ENCODE results near the gene KCNAB1. TPM values are rescaled to one million over a fixed set of nuclear protein-coding genes. Genes with fewer than 3 reads are reported as not detected.

Gene KCNAB1
- total and polyA plus RNA-seq, 2 donors (not counting 1 experiment from before 2014, with no cell fraction given): not detected

GRCh38 chr3:156341332-156341731 lies 221.0 kb downstream of the KCNAB1 start:
- 88% methylated on average over 1 of the region's 2 CpGs for WGBS (ENCODE audit: insufficient coverage)
- H3K4me1 ChIP-seq (ENCODE audit: control insufficient read depth in 2 of 2, insufficient read depth in 2 of 2, low read length in 2 of 2): peaks cover 6% of the 10 kb centered on the region in 2 donors
- no peak overlapping the region for H3K27ac ChIP-seq (ENCODE audit: low read length in 2 of 2)
- H3K4me2 ChIP-seq (replicated peaks; ENCODE audit: low read depth, low read length, poor library complexity, severe bottlenecking): no peak overlapping the region
- no peak for DNase-seq
- CTCF ChIA-PET: interaction anchor here (0.8 kb wide), 2 partner anchors 23 to 30 kb away, joined by 3 read pairs; no protein-coding TSS in a partner anchor
- no peaks in the 10 kb centered on the region for H3K27me3 ChIP-seq (replicated peaks in 1 of 4; ENCODE audit: control extremely low read depth in 1 of 4, control insufficient read depth in 3 of 4, insufficient read depth in 4 of 4, low read length in 3 of 4)
- no peaks in the 10 kb centered on the region for H3K9me3 ChIP-seq (ENCODE audit: control extremely low read depth in 1 of 3, control insufficient read depth in 2 of 3, insufficient read depth in 1 of 3, low read length in 2 of 3)
- no peaks in the 10 kb centered on the region for H4K20me1 ChIP-seq (ENCODE audit: control insufficient read depth, insufficient read depth, low read length, poor library complexity, severe bottlenecking)
- no peak overlapping the region for H3K9ac ChIP-seq (ENCODE audit: low read length)
- H3K36me3 ChIP-seq (replicated peaks in 1 of 2; ENCODE audit: control extremely low read depth in 1 of 2, control insufficient read depth in 1 of 2, extremely low read depth in 1 of 2, insufficient read depth in 2 of 2, low read length in 1 of 2): no peaks in the 10 kb centered on the region
- Mint-ChIP-seq H3K27ac (no peak overlapping the region), H3K4me1 (peaks cover 5% of the 10 kb centered on the region), H3K9me3 (ENCODE audit: insufficient read depth) (no peaks in the 10 kb centered on the region), H3K27me3 (peaks cover 36% of the 10 kb centered on the region), H3K4me3 (no peak overlapping the region)
- H3K79me2 ChIP-seq (ENCODE audit: control insufficient read depth, insufficient read depth, low read length): no peaks in the 10 kb centered on the region
- POLR2A ChIA-PET: no interaction called here
- H3K4me3 ChIP-seq (ENCODE audit: control extremely low read depth in 1 of 5, extremely low read depth in 1 of 5, insufficient read depth in 1 of 5, low read depth in 2 of 5, low read length in 4 of 5): no peak overlapping the region
- H2AFZ ChIP-seq (ENCODE audit: insufficient read depth, low read depth, low read length, poor library complexity, severe bottlenecking): no peak overlapping the region
- TF ChIP-seq CTCF (IDR thresholded peaks at IDR 0.05): no peak
- no peak for TF ChIP-seq EZH2 (IDR thresholded peaks at IDR 0.05; ENCODE audit: borderline replicate concordance, insufficient read depth, low read depth, low read length, poor library complexity, severe bottlenecking)
- intact Hi-C loops (cut with micrococcal nuclease): loop anchor here (10.0 kb wide), 1 partner anchor 163 kb away; no protein-coding TSS in a partner anchor
- no peak for ATAC-seq (ENCODE audit: low read depth)

DNA sequence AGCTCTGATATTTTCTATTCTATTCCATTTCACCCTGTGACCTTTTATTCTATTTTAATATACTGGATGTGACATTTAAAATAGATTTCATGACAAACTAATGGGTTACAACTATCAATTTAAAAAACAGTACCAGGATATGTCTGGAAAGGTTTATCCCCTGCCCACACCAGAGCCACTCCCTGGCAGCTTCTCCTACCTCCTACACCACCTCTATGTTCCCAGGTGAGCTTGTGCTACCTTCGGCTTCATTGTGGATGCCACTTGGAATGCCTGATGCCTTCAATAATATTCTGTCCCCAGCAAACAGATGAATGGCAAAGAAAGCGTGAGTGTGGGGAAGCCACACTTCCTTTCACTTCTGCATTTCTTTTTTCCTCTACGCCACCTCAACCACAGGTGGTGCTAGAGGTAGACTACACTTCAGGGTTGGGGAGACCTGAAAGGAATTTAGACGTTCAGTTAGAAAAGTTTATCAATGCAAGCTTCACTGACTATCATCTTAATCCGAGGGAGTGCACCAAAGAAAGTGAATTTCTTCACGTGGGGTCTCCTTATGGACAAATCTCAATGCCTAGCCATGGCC lies 221.5 kb downstream of the KCNAB1 start:
- H3K9me3 Mint-ChIP-seq (ENCODE audit: insufficient read depth): no peaks in the 10 kb centered on the region
- H3K27me3 ChIP-seq (replicated peaks in 1 of 4; ENCODE audit: control extremely low read depth in 1 of 4, control insufficient read depth in 3 of 4, insufficient read depth in 4 of 4, low read length in 3 of 4): no peaks in the 10 kb centered on the region
- no peaks in the 10 kb centered on the region for H3K79me2 ChIP-seq (ENCODE audit: control insufficient read depth, insufficient read depth, low read length)
- H3K9me3 ChIP-seq (ENCODE audit: control extremely low read depth in 1 of 3, control insufficient read depth in 2 of 3, insufficient read depth in 1 of 3, low read length in 2 of 3): no peaks in the 10 kb centered on the region
- no peaks in the 10 kb centered on the region for H3K36me3 ChIP-seq (replicated peaks in 1 of 2; ENCODE audit: control extremely low read depth in 1 of 2, control insufficient read depth in 1 of 2, extremely low read depth in 1 of 2, insufficient read depth in 2 of 2, low read length in 1 of 2)
- peaks cover 5% of the 10 kb centered on the region for H3K4me1 Mint-ChIP-seq
- no peak overlapping the region for H3K4me3 ChIP-seq (ENCODE audit: control extremely low read depth in 1 of 5, extremely low read depth in 1 of 5, insufficient read depth in 1 of 5, low read depth in 2 of 5, low read length in 4 of 5)
- H3K27me3 Mint-ChIP-seq: peaks cover 33% of the 10 kb centered on the region
- H2AFZ ChIP-seq (ENCODE audit: insufficient read depth, low read depth, low read length, poor library complexity, severe bottlenecking): no peak overlapping the region
- H3K27ac Mint-ChIP-seq: no peak overlapping the region
- intact Hi-C loops (cut with micrococcal nuclease): loop anchor here (10.0 kb wide), 1 partner anchor 163 kb away; no protein-coding TSS in a partner anchor
- no peak overlapping the region for H3K9ac ChIP-seq (ENCODE audit: low read length)
- TF ChIP-seq CTCF (IDR thresholded peaks at IDR 0.05) (peak; percentile 53), EZH2 (IDR thresholded peaks at IDR 0.05; ENCODE audit: borderline replicate concordance, insufficient read depth, low read depth, low read length, poor library complexity, severe bottlenecking) (no peak)
- no peak overlapping the region for H3K4me3 Mint-ChIP-seq
- no peak overlapping the region for H3K27ac ChIP-seq (ENCODE audit: low read length in 2 of 2)
- WGBS (ENCODE audit: insufficient coverage): 71% methylated on average over 1 of the region's 6 CpGs
- ATAC-seq (ENCODE audit: low read depth) (peak; percentile 84), DNase-seq (peak; percentile 67)
- peaks cover 6% of the 10 kb centered on the region in 2 donors for H3K4me1 ChIP-seq (ENCODE audit: control insufficient read depth in 2 of 2, insufficient read depth in 2 of 2, low read length in 2 of 2)
- H3K4me2 ChIP-seq (replicated peaks; ENCODE audit: low read depth, low read length, poor library complexity, severe bottlenecking): no peak overlapping the region
- H4K20me1 ChIP-seq (ENCODE audit: control insufficient read depth, insufficient read depth, low read length, poor library complexity, severe bottlenecking): no peaks in the 10 kb centered on the region
- ChIA-PET CTCF (interaction anchor here (0.8 to 1.3 kb wide), 5 partner anchors 24 to 167 kb away, joined by 3 to 4 read pairs (median 3); no protein-coding TSS in a partner anchor), POLR2A (no interaction called here)

Data from B cell (primary cell).